Uterus (tissue), 4 donors: Measurements from ENCODE around the gene SLC22A16. TPM values are rescaled to one million over a fixed set of nuclear protein-coding genes. Genes with fewer than 3 reads are reported as not detected.
"Not testable (repeated sequence)": the region's sequence is repeated elsewhere in the genome, so short reads cannot be mapped to it uniquely, and the experiment has no call there.

Source experiments
- DNase-seq, 2 donors: peaks; one replicate each; pipeline ENCODE4 v3.0.0-alpha.2; 2019 to 2020
- H3K27ac ChIP-seq, 2 donors: fragments of 200-600 bp; sonication (generic); 1 replicate in 1 of 2; 2 replicates in 1 of 2; pipeline ENCODE4 v1.5.1; 2016 to 2018
- H3K27me3 ChIP-seq, 2 donors: fragments of 200-600 bp; sonication (generic); one replicate each; pipeline ENCODE4 v1.5.1; 2018 to 2019; ENCODE audit warnings: control low read depth in 1 of 2
- H3K36me3 ChIP-seq, 2 donors: fragments of 200-600 bp; sonication (generic); one replicate each; pipeline ENCODE4 v1.5.1; 2019; ENCODE audit warnings: control low read depth in 1 of 2
- H3K4me1 ChIP-seq, 2 donors: fragments of 200-600 bp; sonication (generic); one replicate each; pipeline ENCODE4 v1.5.1; 2018 to 2019; ENCODE audit warnings: control low read depth in 1 of 2
- H3K4me3 ChIP-seq, 2 donors: fragments of 200-600 bp; sonication (generic); 1 replicate in 1 of 2; 2 replicates in 1 of 2; pipeline ENCODE4 v1.5.1; 2018 to 2019; ENCODE audit warnings: mild to moderate bottlenecking in 1 of 2
- H3K9me3 ChIP-seq, 2 donors: fragments of 200-600 bp; sonication (generic); one replicate each; pipeline ENCODE4 v1.5.1; 2019; ENCODE audit warnings: control low read depth in 1 of 2
- CTCF ChIP-seq, 4 experiments: fragments of 200-600 bp in 2 of 4; fragments of 450-650 bp in 2 of 4; sonication (generic) in 2 of 4; IDR thresholded peaks; one replicate each; pipeline ENCODE4 v1.5.1; 2016 to 2019; ENCODE audit warnings: antibody characterized with exemption in 4 of 4, mild to moderate bottlenecking in 2 of 4, moderate library complexity in 1 of 4
- POLR2A ChIP-seq, 2 donors: fragments of 450-650 bp; IDR thresholded peaks; one replicate each; pipeline ENCODE4 v1.6.1; 2016; ENCODE audit warnings: antibody characterized with exemption in 2 of 2, mild to moderate bottlenecking in 1 of 2, moderate library complexity in 1 of 2
- intact Hi-C: fragments of 100-400 bp; cut with DNase I; formaldehyde crosslinking; loops from one replicate; pipeline ENCODE4 v1.15.1; 2023; ENCODE audit warnings: low total_unique reads
- total RNA-seq, 4 donors: library from RNA; depleted of rRNA in 3 of 4; stranded (reverse); fragments of >200 nt in 3 of 4; gene quantifications; one replicate each; pipeline versions ENCODE4 v1.1.0 to v1.2.4, GENCODE V29; 2014 to 2023
- donor health status: DM: yes; HTN: yes; CAD: no.

SLC22A16 gene
- total RNA-seq, 4 donors from 2014 or later = 2.9 to 10.8 TPM; not detected in 2

GRCh38 chr6:110459137-110459536 is 17.3 kb downstream of the SLC22A16 start:
- intact Hi-C loops = no loop called here
- H3K4me1 ChIP-seq = no peaks in the 10 kb centered on the region
- no peak for TF ChIP-seq CTCF (IDR thresholded peaks at IDR 0.05)
- no peak for TF ChIP-seq POLR2A (IDR thresholded peaks at IDR 0.05)
- peaks cover 0 to 16% of the 10 kb centered on the region in 2 donors for H3K9me3 ChIP-seq
- H3K36me3 ChIP-seq = no peaks in the 10 kb centered on the region
- no peaks in the 10 kb centered on the region for H3K27me3 ChIP-seq
- H3K27ac ChIP-seq = no peak overlapping the region
- no peak overlapping the region for H3K4me3 ChIP-seq
- DNase-seq = no peak

- H3K9me3 ChIP-seq = peaks cover 0 to 16% of the 10 kb centered on the region in 2 donors
- H3K27me3 ChIP-seq = no peaks in the 10 kb centered on the region
- intact Hi-C loops = no loop called here
- H3K4me3 ChIP-seq = no peak overlapping the region
- no peaks in the 10 kb centered on the region for H3K36me3 ChIP-seq
- H3K27ac ChIP-seq = no peak overlapping the region
- no peak for TF ChIP-seq POLR2A (IDR thresholded peaks at IDR 0.05)
- no peak for TF ChIP-seq CTCF (IDR thresholded peaks at IDR 0.05)
- DNase-seq = no peak
- H3K4me1 ChIP-seq = no peaks in the 10 kb centered on the region
Measured at GRCh38 chr6:110458476-110458875, 17.9 kb downstream of the SLC22A16 start.

GRCh38 chr6:110457567-110458175 is 18.7 kb downstream of the SLC22A16 start:
- H3K9me3 ChIP-seq, H3K27ac ChIP-seq, DNase-seq, H3K36me3 ChIP-seq, H3K27me3 ChIP-seq, intact Hi-C loops, H3K4me1 ChIP-seq, H3K4me3 ChIP-seq: not testable (repeated sequence)

- H3K36me3 ChIP-seq = no peaks in the 10 kb centered on the region
Measured at GRCh38 chr6:110456694-110457093, 19.7 kb downstream of the SLC22A16 start.

GRCh38 chr6:110449541-110449895 is 26.9 kb downstream of the SLC22A16 start:
- TF ChIP-seq POLR2A (IDR thresholded peaks at IDR 0.05) (no peak), CTCF (IDR thresholded peaks at IDR 0.05) (no peak)
- intact Hi-C loops = no loop called here
- H3K36me3 ChIP-seq = no peaks in the 10 kb centered on the region
- no peak for DNase-seq
- no peaks in the 10 kb centered on the region for H3K4me1 ChIP-seq
- H3K27me3 ChIP-seq = no peaks in the 10 kb centered on the region
- no peaks in the 10 kb centered on the region for H3K9me3 ChIP-seq
- no peak overlapping the region for H3K27ac ChIP-seq
- H3K4me3 ChIP-seq = no peak overlapping the region

More at GRCh38 chr6:110456694-110457093, 19.7 kb downstream of the SLC22A16 start:
- Histone ChIP-seq H3K27me3 (no peaks in the 10 kb centered on the region), H3K27ac (no peak overlapping the region), H3K9me3 (peaks cover 0 to 5% of the 10 kb centered on the region in 2 donors), H3K4me1 (no peaks in the 10 kb centered on the region), H3K4me3 (no peak overlapping the region)
- DNase-seq = no peak
- intact Hi-C loops = no loop called here
- TF ChIP-seq POLR2A (IDR thresholded peaks at IDR 0.05) (no peak), CTCF (IDR thresholded peaks at IDR 0.05) (no peak)
